Stimulated activated CD4-positive, alpha-beta T cell treated with anti-CD3 and anti-CD28 coated beads, TNF-alpha, amount 100 ng/mL, for 4 hours (primary cell): ENCODE data around the gene NPHP4.

ENCODE experiments used
- DNase-seq, 3 experiments: peaks; one replicate each; pipeline ENCODE4 v3.0.0-alpha.2; 2020; ENCODE audit warnings: low read depth in 3 of 3

Gene NPHP4

DNA sequence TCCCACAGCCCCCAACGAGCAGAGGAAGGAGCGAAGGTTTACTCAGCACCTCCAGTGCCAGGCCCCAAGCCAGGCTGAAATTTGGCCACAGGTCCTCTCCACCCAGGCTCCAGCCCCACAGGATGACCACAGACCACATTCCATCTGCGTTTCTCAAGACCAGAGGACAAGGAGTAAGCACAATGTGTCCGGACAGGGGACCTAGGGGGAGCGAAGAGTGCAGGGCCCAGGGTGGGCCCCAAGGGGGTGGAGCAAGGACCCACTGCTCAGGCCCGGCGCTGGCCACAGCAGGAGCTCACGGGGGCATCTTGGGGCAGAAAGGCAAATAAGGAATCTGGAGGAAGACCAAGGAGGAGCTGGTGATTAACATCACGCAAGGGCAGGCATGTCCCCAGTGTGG, 100.5 kb downstream of the NPHP4 start:
- no peak for DNase-seq

DNA sequence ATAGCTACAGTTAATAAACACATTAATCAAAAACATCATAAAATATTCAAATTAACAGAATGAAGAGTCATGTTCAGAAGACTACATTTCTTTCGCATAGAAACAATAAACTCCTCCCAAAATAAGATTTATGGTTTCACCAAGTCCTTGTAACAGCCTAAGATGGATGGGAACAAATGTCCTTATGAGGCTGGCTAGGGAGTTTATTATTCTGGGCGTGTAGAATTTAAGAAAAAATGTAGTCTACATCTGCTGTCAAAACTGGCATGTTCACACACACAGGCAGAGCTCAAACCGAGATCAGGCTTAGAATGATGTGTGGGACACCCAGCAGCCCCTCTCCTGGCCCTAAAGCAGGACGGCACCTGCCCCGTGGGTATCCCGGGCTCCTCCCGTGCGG, 101.1 kb downstream of the NPHP4 start:
- no peak for DNase-seq

DNA sequence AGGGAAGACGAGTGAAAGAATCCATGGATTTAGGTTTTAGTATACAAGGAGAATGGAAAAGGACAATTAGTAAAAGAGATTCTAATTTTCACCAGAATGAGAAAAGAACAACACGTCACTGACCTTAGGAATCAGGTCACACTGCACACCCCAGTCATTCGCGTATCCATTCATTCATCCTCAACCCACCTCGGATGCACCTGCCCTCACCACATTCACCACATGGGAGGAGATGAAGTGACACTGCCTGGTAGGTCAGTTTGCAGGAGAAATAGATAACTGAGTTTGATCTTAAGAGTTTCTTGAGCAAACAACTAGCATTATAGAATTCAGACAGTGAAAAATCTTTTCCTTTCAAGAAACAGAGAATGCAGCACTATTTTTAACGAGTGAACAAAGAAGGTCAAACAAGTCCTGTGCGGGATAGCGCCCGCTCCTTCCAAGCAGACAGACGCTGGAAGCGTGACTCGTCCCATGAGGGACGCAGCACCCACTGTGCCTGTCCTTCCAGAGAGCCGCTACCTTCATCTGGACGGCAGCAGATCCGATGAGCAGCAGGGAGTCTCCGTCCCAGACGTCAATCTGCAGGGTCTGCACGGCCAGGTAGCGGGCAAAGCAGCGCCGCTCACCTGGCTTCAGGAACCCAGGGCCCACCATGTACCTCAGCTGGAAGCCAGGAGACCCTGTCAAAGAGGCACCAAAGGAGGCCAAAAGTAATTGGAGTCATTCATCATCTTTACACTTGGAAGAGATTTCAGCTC, 101.7 kb downstream of the NPHP4 start:
- DNase-seq, result no peak

DNA sequence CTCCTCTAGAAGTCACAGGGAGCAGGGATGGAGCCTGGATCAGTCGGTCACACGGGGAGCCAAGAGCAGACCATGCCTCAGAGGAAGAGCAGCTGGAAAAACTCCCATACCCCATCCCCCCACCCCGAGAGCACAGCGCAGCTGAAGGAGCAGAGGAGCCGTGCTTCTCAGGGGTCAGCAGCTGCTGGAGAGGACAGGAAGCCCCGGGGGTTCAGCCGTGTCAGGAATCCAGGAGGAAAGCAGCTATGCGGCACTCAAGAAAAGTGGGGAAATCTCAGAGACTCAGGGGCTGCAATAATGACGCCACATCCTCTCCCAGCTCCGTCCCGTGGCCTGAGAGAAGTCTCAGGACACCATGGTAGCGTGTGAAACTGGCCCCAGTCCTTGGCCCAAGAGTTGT, 102.3 kb downstream of the NPHP4 start:
- no peak for DNase-seq

DNA sequence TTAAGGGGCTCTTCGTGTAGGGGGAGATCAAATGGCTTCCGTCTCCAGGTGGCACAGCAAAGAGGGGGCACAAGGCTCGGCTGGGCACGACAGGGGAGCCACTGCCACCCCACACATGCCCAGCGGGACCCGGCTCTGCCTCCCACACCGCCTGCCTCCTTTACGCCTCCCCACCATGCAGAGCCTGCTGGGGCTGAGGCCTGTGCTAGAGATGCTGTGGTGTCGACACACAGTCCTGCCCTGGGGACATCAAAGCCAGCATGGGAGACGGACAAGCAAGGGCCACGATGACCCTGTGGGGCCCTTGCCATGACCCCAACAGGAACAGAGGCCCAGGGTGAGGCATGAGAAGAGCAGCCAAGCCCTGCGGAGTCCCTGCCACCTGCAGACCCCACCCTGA, 102.8 kb downstream of the NPHP4 start:
- DNase-seq, result no peak

DNA sequence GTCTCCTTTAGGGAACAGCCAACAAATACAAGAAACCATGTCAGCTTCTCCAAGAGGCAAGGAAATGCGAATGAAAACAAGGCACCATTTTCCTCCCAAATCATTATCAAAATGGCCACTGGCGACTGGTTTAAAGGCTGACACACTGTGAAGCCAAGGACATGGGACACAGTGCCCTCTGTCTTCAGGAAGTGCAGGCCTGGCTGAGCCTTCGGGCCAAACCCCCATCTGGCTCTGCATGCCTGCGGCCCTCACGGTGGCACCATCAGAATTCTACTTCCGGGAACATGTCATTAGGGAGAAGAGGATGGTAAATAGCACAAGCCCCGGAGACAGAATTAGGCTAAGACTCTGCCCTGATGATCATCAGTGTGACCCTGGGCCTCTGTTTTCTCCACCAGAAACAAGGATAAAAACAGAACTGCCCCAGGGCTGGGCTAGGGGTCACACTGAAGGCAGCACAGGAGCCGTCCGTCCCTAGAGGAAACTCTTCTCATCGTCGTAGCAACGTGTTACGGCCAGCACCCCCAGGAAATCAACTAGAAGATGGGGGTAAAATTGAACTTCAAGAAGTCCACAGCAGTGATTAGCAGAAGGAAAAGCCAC, 103.5 kb downstream of the NPHP4 start:
- DNase-seq, result no peak

DNA sequence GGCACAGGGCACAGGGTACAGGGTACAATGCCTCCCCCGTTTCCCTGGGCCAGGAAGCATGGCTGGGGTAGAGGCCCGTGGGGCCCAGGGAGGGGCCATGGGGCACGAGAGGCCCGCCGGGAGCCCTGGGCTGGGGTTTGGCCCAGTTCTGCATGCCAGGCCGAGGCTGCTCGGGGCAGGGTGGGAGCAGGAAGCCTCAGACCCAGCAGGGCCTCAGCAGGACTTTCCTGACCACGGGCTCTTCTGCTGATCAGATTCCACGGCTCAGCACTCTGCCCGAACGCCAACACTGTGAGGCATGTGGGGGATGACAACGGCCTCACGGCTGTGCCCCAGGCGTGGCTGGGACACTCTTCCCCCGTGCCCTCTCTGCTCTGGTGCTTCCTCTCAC, 104.3 kb downstream of the NPHP4 start:
- DNase-seq, result no peak

DNA sequence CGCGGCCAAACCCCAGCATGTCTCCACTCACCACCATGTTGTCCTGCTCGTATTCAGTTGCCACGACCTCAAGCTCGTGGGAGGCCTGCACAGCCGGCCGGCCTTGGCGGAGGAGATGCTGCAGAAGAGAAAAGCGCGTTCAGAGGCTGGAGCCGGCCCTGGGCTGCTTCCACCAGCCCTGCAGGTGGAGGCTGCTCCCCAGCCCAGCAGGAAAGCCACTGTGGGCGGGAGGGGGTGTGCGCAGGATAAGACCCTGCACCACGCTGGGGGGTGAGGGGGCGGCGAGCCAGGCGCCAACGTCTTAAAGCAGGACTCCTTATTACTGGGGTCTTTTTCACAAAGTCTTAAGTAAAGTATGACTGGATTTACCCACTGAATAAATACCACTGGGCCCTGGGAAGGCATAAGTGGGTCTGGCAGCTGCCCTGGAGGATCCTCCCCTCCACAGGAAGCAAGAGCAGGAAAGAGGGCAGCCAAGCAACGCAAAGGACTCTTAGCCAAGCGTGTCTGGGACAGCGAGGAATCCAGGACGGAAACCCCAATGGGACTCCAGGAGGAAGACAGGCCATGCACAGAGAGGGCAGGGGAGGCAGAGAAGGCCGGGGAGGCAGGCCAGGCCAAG, 104.8 kb downstream of the NPHP4 start:
- DNase-seq, result no peak

DNA sequence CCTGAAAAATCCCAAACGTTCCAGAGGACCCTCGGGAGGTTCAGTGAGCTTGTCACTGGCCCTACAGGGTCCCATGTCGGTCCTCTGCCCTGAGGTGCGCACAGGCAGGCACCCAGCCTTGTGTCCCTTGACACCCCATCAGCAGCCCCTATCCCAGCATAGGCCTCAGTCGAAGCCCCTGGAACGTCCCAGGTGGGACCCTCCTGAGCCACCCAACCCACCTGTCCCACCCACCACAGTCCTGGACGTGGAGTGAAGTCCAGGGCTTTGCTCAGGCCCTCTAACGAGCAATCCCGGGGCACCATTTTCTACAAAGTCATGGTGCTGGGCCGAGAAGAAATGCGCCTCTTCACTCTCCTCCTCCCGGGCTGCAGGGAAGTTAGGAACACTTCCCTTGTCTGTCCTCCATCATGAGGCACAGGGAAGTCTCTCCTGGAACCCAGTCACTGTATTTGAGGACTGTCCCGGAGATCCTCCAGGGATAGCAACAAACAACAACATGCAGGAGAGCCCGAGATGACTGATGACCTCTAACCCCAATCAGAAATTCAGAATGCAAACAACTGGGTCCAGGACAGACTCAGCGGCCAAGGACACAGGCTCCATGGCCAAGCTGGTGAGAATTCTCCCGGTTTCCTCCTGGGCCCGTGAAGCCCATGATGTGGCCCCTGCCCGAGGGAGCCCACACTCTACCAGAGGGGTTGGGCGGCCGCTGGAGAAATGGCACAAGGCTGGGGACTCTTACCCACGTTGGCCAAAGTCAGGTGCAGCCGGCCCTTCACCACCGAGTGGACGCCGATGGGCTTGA, 105.5 kb downstream of the NPHP4 start:
- no peak for DNase-seq

DNA sequence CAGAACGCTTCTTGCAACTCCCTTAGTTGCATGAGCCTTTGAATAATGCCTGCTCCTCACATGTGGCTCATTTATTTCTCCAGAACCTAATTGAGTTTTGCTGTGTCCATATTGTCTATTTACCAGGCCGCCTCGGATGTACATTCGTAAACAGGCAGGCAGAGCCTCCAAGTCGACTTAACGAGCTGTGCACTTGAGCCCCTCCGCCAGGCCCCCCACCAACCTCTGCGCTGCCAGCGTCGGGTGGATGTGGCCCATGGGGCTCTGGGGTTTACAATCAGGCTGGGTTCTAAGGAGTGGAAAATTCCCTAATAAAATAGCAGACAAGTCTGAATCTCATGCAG, 106.1 kb downstream of the NPHP4 start:
- no peak for DNase-seq

DNA sequence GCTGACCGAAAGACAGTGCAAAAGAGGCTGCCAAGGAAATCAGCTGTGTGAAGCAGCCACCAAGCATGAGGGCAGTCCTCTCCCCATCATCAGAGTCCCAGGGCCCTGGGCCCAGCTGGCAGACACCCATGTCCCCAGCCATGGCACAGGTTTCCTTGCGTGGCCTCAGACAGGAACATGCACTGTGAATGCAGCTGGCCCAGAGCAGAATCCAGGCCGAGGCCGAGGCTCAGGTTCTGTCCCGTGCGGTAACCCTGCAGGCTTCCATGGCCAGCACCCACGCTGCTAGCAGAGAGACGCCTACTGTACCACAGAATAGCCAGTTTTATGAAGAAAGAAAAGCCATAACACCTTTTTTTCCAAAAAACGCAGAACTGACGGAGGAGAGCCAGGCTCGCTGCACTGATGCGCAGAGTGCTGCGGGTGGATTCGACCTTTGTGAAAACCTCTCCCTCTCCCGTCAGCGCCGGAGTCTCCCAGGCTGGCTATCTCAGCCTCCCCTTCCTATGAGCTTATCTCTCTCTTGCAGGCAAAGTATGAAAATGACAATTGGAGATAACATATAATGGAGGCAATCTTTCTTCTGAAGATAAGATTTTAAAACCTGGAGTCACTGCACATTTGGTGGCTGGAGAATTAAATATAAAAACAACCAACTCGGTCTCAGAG, 106.6 kb downstream of the NPHP4 start:
- DNase-seq, result no peak

DNA sequence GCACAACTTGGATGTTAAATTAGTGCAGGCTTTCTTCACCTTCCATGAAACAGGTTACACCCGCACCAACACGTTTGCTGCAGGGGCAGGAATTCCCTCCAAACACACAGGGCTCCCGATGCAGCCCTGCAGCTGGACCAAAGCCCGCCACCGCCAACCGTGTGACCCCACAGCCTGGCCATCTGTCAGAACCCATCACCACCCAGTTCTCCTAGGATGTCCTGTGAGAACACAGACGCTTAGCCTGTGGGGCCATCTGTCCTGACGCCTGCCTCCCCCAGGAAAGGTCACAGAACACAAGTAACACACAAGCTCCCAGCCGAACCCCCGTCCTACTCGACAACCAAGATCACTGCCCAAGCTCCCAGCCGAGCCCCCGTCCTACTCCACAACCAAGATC, 108.1 kb downstream of the NPHP4 start:
- no peak for DNase-seq

DNA sequence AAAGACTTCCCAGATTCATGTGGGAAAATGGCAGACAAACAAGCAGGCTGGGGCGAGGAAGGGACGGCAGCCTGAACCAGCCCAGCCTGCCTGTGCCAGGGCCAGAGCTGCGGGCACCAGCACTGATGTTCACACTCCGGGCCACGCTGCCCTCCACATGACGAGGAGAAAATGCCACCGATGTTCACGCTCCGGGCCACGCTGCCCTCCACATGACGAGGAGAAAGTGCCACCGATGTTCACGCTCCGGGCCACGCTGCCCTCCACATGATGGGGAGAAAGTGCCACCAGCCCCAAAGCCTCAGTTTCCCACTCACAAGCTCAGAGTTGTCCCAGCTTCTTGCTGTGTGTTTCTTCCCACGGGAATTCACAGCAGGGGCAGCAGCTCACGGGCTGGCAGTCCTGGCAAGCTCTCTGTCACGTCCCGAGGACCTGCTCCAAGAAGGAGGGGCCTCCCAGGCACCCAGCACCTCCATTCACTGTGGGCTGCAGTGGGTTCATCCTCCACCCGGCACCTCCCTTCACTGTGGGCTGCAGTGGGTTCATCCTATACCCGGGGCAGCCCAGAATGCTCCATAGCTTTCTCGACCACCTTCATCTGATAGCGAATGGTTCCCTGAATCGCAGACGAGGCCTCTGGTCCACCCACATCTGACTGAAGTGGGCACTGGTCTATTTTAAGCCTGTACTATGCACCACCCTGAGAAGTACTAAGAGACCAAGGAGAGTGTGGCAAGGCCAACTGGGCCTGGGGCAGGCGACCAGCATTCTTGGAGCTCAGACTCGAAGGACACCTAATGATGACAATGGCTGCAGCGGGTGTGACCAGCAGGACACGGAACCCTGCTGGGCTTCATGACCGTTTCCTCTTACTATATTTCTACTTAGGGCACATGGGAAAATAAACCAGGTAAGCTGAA, 108.8 kb downstream of the NPHP4 start:
- DNase-seq, result no peak

DNA sequence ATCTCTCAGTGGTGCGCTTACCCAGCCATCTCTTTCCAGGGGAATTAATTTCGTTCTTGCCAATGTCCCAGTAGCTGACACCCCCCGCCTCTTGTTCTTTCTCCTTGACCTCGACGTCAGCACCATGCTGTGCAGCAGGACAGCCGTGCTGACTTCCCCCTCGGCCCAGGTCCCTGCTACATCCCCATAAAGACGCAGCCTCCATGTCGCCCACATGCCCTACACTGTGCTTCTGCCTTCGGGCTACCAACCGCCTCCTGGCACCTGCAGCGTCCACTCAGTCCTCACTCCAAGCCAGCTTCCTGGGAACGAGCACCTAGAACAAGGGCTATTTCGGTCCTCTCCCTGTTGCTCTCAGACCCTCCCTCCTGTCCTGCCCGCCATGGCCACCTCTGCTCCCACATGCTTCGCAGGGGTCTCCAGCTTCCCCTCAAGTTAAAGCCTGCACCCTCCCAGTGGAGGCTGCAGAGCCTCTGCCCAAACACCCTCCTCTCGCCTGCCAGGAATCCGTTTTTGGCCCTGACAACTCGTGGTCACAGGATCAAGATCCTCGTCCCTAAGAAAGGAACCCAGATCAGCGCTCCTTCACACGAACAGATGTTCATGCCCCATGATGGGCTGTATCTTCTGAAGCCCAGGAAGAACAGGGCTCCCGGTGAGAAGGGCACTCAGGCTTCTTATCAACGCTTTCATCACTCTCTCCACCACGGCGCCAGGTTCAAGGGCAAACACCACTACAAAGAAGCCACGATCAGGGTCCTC, 109.7 kb downstream of the NPHP4 start:
- DNase-seq, result no peak

DNA sequence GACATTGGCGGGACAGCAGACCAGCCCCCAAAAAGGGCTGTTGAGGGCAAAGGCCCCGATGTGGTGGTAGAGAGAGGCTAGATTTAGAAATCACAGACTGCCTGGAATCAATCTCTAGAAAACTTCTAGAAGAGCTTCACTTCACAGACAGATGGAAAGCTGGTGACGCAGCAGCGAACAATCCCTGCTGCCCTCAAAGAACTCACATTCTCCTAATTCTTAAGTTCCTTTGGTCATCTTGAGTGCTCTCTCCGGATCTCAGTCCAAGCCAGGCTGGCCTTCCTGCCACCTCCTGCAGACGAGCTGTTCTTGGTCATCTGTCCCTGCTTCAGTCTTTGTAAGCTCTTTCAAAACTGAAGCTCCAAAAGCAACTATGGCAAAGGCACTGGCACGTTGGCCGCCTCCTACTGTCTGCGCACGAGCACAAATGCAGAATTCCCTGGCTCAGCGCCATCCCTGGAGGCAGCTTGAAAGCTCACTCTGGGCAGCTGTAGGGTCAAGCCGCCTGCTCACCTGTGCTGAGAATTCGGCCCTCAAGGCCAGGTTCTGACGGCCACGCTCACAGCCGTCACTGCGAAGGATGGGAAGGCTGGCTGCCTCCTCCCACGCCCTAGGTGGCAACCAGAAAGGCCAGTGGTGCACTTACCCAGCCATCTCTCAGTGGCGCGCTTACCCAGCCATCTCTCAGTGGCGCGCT, 110.6 kb downstream of the NPHP4 start:
- DNase-seq, result no peak

DNA sequence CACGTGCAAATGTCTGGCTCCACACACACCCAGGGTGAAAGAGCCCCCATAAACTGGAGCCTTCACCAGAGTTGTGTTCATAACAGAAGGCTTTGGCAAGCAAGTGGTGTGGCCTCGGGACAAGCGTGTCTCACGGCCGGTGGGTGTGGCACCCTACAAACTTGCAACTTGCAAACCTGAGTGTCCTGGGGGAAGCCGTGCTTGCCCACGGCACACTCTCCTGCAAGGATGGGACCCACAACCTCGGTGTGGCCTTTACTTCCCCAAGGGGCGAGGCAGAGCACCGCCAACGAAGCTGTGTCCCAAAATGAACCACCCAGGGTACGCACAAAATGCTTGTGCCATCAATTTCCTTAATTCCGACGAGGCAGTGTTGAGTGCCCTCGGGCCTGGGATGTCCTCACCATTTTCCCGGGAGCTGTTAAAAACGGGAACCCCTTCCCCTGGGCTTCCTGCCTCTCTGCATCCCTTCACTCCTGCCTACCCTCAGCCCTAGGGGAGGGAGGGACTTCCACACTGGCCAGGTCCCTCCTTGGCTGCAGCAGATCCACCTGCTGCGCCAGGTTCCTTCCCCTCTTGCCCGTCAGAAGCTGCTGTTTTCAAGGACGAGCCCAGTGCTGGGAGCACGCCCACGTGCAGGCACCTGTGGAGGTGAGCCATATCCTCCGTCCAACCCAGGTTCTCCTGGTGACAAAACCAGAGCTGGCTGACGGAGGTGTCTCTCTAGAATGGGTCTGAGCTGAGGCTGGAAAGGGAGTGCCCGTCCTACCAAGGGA, 111.4 kb downstream of the NPHP4 start:
- DNase-seq, result no peak

DNA sequence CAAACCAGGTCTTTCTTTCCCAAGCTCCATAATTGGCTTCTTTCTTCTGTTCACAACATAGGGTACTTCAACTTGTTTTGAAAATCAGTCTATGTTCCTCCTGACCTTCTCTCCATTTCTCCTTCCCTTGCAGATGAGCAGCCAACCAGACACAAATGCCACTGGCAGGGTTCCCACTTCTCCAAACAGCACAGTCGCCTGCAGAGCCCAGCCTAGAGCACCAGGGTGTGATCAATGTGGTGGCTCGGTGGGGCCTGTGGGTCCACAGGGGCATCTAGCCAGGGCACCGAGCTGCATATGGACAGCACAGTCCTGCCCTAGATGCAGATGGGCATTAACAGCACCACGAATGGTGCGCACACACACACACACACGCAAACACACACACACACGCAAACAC, 112.8 kb downstream of the NPHP4 start:
- no peak for DNase-seq

DNA sequence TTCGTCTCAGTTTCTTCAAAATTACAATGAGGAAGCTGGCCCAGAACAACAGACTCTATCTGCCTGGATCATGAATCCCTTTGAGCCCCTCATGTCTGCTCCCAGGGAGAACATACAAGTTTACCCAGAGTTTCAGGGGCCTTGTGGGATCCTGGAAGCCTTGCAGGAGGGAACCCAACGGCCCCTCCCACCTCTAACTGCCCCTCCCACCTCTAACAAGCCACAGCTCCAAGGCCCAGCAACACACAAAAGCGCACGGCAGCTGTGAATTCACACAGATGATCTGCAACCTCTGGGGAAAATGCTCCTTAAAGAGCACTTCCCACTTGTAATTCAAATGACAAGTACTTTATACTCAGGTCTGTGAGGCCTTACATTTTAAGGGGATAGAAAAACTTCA, 113.3 kb downstream of the NPHP4 start:
- no peak for DNase-seq
